Heart right ventricle (tissue), 16 donors: ENCODE measurements around the gene NDUFB6. TPM values are rescaled to one million over a fixed set of nuclear protein-coding genes. Genes with fewer than 3 reads are reported as not detected.

Source experiments
- ATAC-seq, 8 donors: fragments of 200-7000 bp; cut with Tn5 transposase; one replicate each; pipeline ENCODE4 v1.9.1; 2020; ENCODE audit warnings: mild to moderate bottlenecking in 8 of 8, moderate library complexity in 8 of 8, moderate number of reproducible peaks in 1 of 8
- DNase-seq, 2 donors: peaks; one replicate each; pipeline ENCODE4 v3.0.0-alpha.2; 2020
- H3K27ac ChIP-seq, 10 donors: fragments of 200-600 bp; sonication (generic) in 2 of 10; one replicate each; pipeline versions ENCODE4 v1.5.0 to v1.8.0; 2020 to 2022; ENCODE audit warnings: mild to moderate bottlenecking in 3 of 10
- H3K27me3 ChIP-seq, 7 donors: fragments of 200-600 bp; one replicate each; pipeline ENCODE4 v1.8.0; 2021 to 2022; ENCODE audit warnings: mild to moderate bottlenecking in 2 of 7
- H3K36me3 ChIP-seq, 9 donors: fragments of 200-600 bp; sonication (generic) in 1 of 9; one replicate each; pipeline versions ENCODE4 v1.5.0 to v1.8.0; 2020 to 2022; ENCODE audit warnings: mild to moderate bottlenecking in 2 of 9
- H3K4me1 ChIP-seq, 9 donors: fragments of 200-600 bp; sonication (generic) in 1 of 9; one replicate each; pipeline versions ENCODE4 v1.5.0 to v1.8.0; 2020 to 2022; ENCODE audit warnings: mild to moderate bottlenecking in 4 of 9
- H3K4me3 ChIP-seq, 10 donors: fragments of 200-600 bp; sonication (generic) in 2 of 10; one replicate each; pipeline versions ENCODE4 v1.5.0 to v1.8.0; 2020 to 2022; ENCODE audit warnings: mild to moderate bottlenecking in 7 of 10, moderate library complexity in 2 of 10
- H3K9me3 ChIP-seq, 11 donors: fragments of 200-600 bp in 10 of 11; sonication (generic) in 2 of 11; one replicate each; pipeline versions ENCODE4 v1.5.0 to v1.8.0; 2013 to 2022; ENCODE audit warnings: mild to moderate bottlenecking in 2 of 11, control low read depth in 1 of 11, moderate library complexity in 1 of 11
- CTCF ChIP-seq, 9 donors: fragments of 200-600 bp; sonication (generic) in 2 of 9; IDR thresholded peaks; one replicate each; pipeline versions ENCODE4 v1.5.0 to v1.8.0; 2021 to 2022; ENCODE audit warnings: antibody characterized with exemption in 9 of 9, mild to moderate bottlenecking in 5 of 9, moderate library complexity in 1 of 9
- WGBS, 2 donors: extraction: QIAGEN DNeasy Blood & Tissue Kit; methylation state at CpG; one replicate each; pipeline ENCODE4 v1.1.7; 2013; ENCODE audit warnings: inconsistent platforms in 1 of 2; 5-methylcytosine and 5-hydroxymethylcytosine counted together
- intact Hi-C, 10 donors: fragments of 100-400 bp; cut with DNase I; formaldehyde crosslinking; loops; one replicate each; pipeline versions ENCODE4 v1.11.1 to v1.14.2; 2022
- polyA plus RNA-seq, 2 donors: library from polyadenylated mRNA; stranded (reverse); fragments of 200-250 nt; gene quantifications; one replicate each; pipeline ENCODE4 v1.2.3, GENCODE V29; 2013
- total RNA-seq, 10 donors: library from RNA; stranded (reverse); fragmentation: NEBNext Ultra II Directional in 3 of 10; extraction: Animal tissue kit (Norgen Biotek cat#: 25700) in 3 of 10; gene quantifications; one replicate each; pipeline versions ENCODE4 v1.2.1 to v1.2.4, GENCODE V29; 2021 to 2023
- donor health status: Arrhythmogenic right ventricular cardiomyopathy.
- donor health status: ischemic (EF 13 %, LVEDD 7.1; RV severe dilation, severe dysfunction).
- donor health status: healthy with polysubstance abuse.
- donor health status: DM: no; HTN: yes; CAD: no.
- donor health status: DM: no; HTN: no; CAD: no.
- donor health status: ischemic (EF 25% LVEDD 6.9; RV normal size, moderate dysfunction).
- donor health status: ischemic (EF 25% LVEDD 5.7; RV mildly dilated, moderate dysfunction).
- donor health status: healthy.
- donor health status: DM: yes; HTN: yes; CAD: no.
- donor health status: Ischemic cardiomyopathy.
- donor health status: ischemic (EF 35%, LVEDD 5.7; RV mildly dilated, moderate dysfunction).
- donor health status: nonischemic (EF 11% LVEDD 7.7; RV severe dilation, severe dysfunction).
- donor health status: DM: yes; HTN: yes; CAD: no.
- donor health status: PGD.
- donor health status: ischemic (EF 29% LVEDD 5.4; RV normal size, mild dysfunction).
- donor health status: nonischemic (EF 23%, LVEDD 6.1; RV moderate dilation, normal function).

Gene NDUFB6
- total and polyA plus RNA-seq, 12 donors, result 52.2 to 186 (median 131) TPM

GRCh38 chr9:32571969-32572899 is 725 bp downstream of the NDUFB6 start:
- Histone ChIP-seq H3K4me1 (peaks cover 0 to 31% (median 21%) of the 10 kb centered on the region in 9 donors), H3K36me3 (peaks cover 0 to 35% (median 0%) of the 10 kb centered on the region in 9 donors), H3K4me3 (peak overlapping the region; percentile 58 to 92 (median 88)), H3K27me3 (no peaks in the 10 kb centered on the region), H3K27ac (peak overlapping the region; percentile 85 to 94 (median 92)), H3K9me3 (no peaks in the 10 kb centered on the region)
- 1 to 2% methylated on average over 17 of the region's 17 CpGs for WGBS, 2 donors
- ATAC-seq, result peak; percentile 63 to 94 (median 88)
- intact Hi-C loops, result loop anchor here in 5 of 10 donors (1.0 to 10.0 kb wide), 7 partner anchors 20 to 193 kb away; partner anchors contain the start of genes RIGI (in 2 of the 5), ACO1 (in 1 of the 5), SMIM27 (in 1 of the 5) and TOPORS (in 1 of the 5)
- DNase-seq, result peak; percentile 39 to 57
- TF ChIP-seq CTCF (IDR thresholded peaks at IDR 0.05), result peak in 8 of 9 donors; percentile 19 to 67 (median 56)

- Histone ChIP-seq H3K4me1 (peaks cover 0 to 31% (median 21%) of the 10 kb centered on the region in 9 donors), H3K27ac (no peak overlapping the region), H3K36me3 (peaks cover 0 to 54% (median 9%) of the 10 kb centered on the region in 9 donors), H3K27me3 (no peaks in the 10 kb centered on the region), H3K4me3 (no peak overlapping the region), H3K9me3 (no peaks in the 10 kb centered on the region)
- intact Hi-C loops, result loop anchor here in 4 of 10 donors (10.0 kb wide), 3 partner anchors 45 to 135 kb away; partner anchors contain the start of gene RIGI (in 2 of the 4)
- no peak for TF ChIP-seq CTCF (IDR thresholded peaks at IDR 0.05)
- 87 to 88% methylated on average over 4 of the region's 4 CpGs for WGBS, 2 donors
- DNase-seq (no peak), ATAC-seq (no peak)
Observed at GRCh38 chr9:32570262-32570661, 2.7 kb downstream of the NDUFB6 start.

GRCh38 chr9:32566770-32567169 is 6.2 kb downstream of the NDUFB6 start:
- ATAC-seq, result peak in 3 of 8 donors; percentile 18 to 41 (median 41)
- Histone ChIP-seq H3K27me3 (no peaks in the 10 kb centered on the region), H3K4me1 (peaks cover 0 to 20% (median 14%) of the 10 kb centered on the region in 9 donors), H3K4me3 (no peak overlapping the region), H3K9me3 (no peaks in the 10 kb centered on the region), H3K36me3 (peaks cover 0 to 77% (median 9%) of the 10 kb centered on the region in 9 donors), H3K27ac (no peak overlapping the region)
- intact Hi-C loops, result no loop called here
- DNase-seq, result no peak
- 92 to 93% methylated on average over 26 of the region's 26 CpGs for WGBS, 2 donors
- no peak for TF ChIP-seq CTCF (IDR thresholded peaks at IDR 0.05)

GRCh38 chr9:32565967-32566366 is 7.0 kb downstream of the NDUFB6 start:
- no peak for TF ChIP-seq CTCF (IDR thresholded peaks at IDR 0.05)
- 93 to 94% methylated on average over 6 of the region's 6 CpGs for WGBS, 2 donors
- ATAC-seq, result no peak

More at GRCh38 chr9:32565967-32566366, 7.0 kb downstream of the NDUFB6 start:
- no peak for DNase-seq
- peaks cover 0 to 85% (median 9%) of the 10 kb centered on the region in 9 donors for H3K36me3 ChIP-seq
- no peaks in the 10 kb centered on the region for H3K27me3 ChIP-seq
- H3K4me3 ChIP-seq, result no peak overlapping the region
- intact Hi-C loops, result no loop called here
- no peak overlapping the region for H3K27ac ChIP-seq
- no peaks in the 10 kb centered on the region for H3K9me3 ChIP-seq
- peaks cover 0 to 12% (median 6%) of the 10 kb centered on the region in 9 donors for H3K4me1 ChIP-seq
